BLaER1 treated with 17β-estradiol and CSF1 and Interleukin-3, amounts not matched to agents 10 nM and 100 nM (cell line): ENCODE measurements around the gene PAM16.
"Not testable (repeated sequence)": the region's sequence is repeated elsewhere in the genome, so short reads cannot be mapped to it uniquely, and the experiment has no call there.

Experiments used
- H3K27ac ChIP-seq, 11 experiments: shearing (Covaris generic); formaldehyde crosslinking; 2 replicates each; pipeline ENCODE4 v1.8.1; 2022
- H3K27me3 ChIP-seq, 11 experiments: shearing (Covaris generic); formaldehyde crosslinking; 2 replicates each; pipeline ENCODE4 v1.8.1; 2022
- H3K36me3 ChIP-seq, 11 experiments: shearing (Covaris generic); formaldehyde crosslinking; 2 replicates each; pipeline ENCODE4 v1.8.1; 2022
- H3K4me1 ChIP-seq, 10 experiments: shearing (Covaris generic); formaldehyde crosslinking; 2 replicates each; pipeline ENCODE4 v1.8.1; 2022
- H3K4me2 ChIP-seq, 11 experiments: shearing (Covaris generic); formaldehyde crosslinking; 2 replicates each; pipeline ENCODE4 v1.8.1; 2022
- H3K4me3 ChIP-seq, 10 experiments: shearing (Covaris generic); formaldehyde crosslinking; 2 replicates each; pipeline ENCODE4 v1.8.1; 2022
- H3K9ac ChIP-seq, 11 experiments: shearing (Covaris generic); formaldehyde crosslinking; 2 replicates each; pipeline ENCODE4 v1.8.1; 2022
- H3K9me3 ChIP-seq, 11 experiments: shearing (Covaris generic); formaldehyde crosslinking; replicated peaks in 1 of 11; 2 replicates each; pipeline ENCODE4 v1.8.1; 2022
- H4K20me1 ChIP-seq, 11 experiments: shearing (Covaris generic); formaldehyde crosslinking; 2 replicates each; pipeline ENCODE4 v1.8.1; 2022
- Cebpa-rat ChIP-seq, 11 experiments: shearing (Covaris generic); IDR thresholded peaks; 2 replicates each; pipeline ENCODE4 v1.8.1; 2022

PAM16 gene

DNA sequence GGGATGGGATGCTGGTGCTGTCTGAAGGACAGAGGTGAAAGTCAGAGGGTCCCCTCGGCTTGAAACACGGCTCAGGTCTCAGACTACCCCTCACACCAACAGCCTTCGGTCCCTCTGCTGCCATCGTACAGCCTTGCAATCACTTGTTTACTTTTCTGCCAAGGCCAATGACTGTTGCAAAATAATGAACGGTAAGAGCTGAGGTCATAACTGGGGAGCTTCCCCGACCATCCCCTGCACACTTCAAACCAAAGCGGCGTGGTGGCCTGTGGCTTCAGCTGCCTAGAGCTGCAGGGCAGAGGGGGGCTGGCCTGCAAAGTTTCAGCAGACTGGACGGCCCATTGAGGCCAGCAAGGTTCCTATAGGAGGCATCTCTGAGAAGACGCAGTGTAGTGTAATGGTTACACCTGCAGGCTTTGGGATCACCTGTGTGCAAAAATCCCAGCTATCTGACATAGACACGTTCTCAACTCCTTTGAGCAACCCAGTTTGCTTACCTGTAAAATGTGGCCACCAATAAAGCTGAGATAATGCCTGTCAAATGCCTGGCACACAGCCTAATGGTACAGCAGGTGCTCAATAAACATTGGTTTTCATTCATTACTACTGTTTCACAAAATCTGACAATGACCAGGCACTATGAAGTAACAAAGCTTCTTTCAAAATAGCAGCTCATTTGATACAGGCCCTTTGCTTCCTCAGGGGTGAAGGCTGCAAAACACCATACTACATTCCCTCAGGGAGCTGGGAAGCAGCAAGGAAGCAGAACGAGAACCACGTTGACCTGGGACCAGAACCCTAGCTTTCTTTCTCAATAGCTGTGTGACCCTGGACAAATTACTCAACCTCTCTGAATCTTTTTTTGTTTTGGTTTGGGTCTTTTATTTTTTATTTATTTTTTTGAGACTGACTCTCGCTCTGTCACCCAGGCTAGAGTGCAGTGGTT is 5.0 kb downstream of the PAM16 start:
- H3K9ac ChIP-seq = no peak overlapping the region
- H3K4me3 ChIP-seq = no peak overlapping the region
- H3K36me3 ChIP-seq = peaks cover 14 to 73% (median 52%) of the 10 kb centered on the region in 11 experiments; a peak in 20 of 22 replicates
- H3K4me1 ChIP-seq = peaks cover 15 to 54% (median 35%) of the 10 kb centered on the region in 10 experiments
- TF ChIP-seq Cebpa-rat (IDR thresholded peaks at IDR 0.05) = no peak
- H3K27me3 ChIP-seq = no peaks in the 10 kb centered on the region
- no peaks in the 10 kb centered on the region for H3K9me3 ChIP-seq
- peaks cover 20 to 92% (median 83%) of the 10 kb centered on the region in 11 experiments; a peak in 21 of 22 replicates for H4K20me1 ChIP-seq
- H3K4me2 ChIP-seq = no peak overlapping the region
- H3K27ac ChIP-seq = peak overlapping the region in 1 of 11 experiments; percentile 3; a peak in 1 of 22 replicates

DNA sequence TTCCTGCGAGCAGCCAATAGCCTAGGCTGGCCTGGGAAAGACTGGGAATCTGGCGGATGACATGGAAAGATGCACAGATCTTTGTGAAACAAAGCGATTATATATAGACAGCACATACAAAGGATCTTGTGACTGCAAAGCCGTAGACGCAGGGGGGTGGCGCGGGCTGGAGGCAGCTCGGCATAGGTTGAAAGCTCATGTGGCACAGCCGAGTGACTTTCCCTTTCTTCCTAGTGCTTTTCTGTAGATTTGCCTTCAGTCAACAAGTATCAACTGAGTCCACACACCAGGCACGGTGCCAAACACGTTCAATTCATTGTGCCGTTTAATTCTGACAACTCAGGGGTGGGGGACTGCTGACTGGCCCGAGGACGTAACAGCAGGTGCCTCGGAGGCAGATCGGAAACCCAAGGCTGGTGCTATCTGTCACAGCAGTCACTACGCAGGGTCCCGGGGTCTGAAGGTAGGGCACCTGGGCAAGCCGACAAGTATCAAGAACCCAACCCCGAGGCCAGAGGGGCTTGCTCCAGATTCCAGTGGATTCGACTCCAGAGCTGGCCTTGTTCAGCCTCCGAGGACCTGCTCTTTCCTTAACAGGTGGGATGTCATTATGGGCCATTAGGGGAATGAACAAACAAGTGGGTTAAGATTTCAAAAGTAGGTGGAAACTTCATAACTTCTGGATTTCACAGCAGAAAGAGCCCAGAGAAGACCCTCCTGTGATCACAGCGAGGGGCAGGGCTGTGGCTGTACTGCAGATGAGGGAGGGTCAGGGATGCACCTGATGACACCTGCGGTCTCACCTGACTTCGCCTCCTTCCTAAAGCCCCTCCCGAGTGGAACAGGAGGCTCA is 5.9 kb downstream of the PAM16 start:
- H3K27me3 ChIP-seq = no peaks in the 10 kb centered on the region
- H3K4me2 ChIP-seq = no peak overlapping the region
- H3K4me3 ChIP-seq = no peak overlapping the region
- TF ChIP-seq Cebpa-rat (IDR thresholded peaks at IDR 0.05) = no peak
- 0 out of 22 replicates have a peak overlapping the region, but pooled peaks of 1 of the 11 experiments have one; percentile 3 for H3K27ac ChIP-seq
- peaks cover 20 to 96% (median 92%) of the 10 kb centered on the region in 11 experiments; a peak in 21 of 22 replicates for H4K20me1 ChIP-seq
- H3K4me1 ChIP-seq = peaks cover 20 to 58% (median 41%) of the 10 kb centered on the region in 10 experiments
- no peaks in the 10 kb centered on the region for H3K9me3 ChIP-seq
- no peak overlapping the region for H3K9ac ChIP-seq
- peaks cover 23 to 82% (median 61%) of the 10 kb centered on the region in 11 experiments; a peak in 21 of 22 replicates for H3K36me3 ChIP-seq

DNA sequence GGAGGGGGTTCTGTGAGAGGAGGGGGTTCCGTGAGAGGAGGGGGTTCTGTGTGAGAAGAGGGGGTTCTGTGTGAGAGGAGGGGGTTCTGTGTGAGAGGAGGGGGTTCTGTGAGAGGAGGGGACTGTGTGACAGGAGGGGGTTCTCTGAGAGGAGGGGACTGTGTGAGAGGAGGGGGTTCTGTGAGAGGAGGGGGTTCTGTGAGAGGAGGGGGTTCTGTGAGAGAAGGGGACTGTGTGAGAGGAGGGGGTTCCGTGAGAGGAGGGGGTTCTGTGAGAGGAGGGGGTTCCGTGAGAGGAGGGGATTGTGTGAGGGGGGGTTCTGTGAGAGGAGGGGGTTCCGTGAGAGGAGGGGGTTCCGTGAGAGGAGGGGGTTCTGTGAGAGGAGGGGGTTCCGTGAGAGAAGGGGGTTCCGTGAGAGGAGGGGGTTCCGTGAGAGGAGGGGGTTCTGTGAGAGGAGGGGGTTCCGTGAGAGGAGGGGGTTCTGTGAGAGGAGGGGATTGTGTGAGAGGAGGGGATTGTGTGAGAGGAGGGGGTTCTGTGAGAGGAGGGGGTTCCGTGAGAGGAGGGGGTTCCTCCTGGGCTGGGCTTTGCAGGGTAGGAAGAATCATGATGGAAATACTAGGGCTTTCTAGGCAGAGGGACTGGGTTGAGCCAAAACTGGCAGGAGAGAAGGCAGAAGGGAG is 6.7 kb downstream of the PAM16 start:
- Histone ChIP-seq H4K20me1 (peaks cover 20 to 96% (median 94%) of the 10 kb centered on the region in 11 experiments; a peak in 21 of 22 replicates), H3K4me1 (peaks cover 19 to 54% (median 39%) of the 10 kb centered on the region in 10 experiments), H3K36me3 (peaks cover 29 to 86% (median 66%) of the 10 kb centered on the region in 11 experiments; a peak in 21 of 22 replicates)
- not testable (repeated sequence) for H3K4me2 ChIP-seq, H3K27me3 ChIP-seq, H3K27ac ChIP-seq, H3K9me3 ChIP-seq, H3K9ac ChIP-seq, H3K4me3 ChIP-seq

DNA sequence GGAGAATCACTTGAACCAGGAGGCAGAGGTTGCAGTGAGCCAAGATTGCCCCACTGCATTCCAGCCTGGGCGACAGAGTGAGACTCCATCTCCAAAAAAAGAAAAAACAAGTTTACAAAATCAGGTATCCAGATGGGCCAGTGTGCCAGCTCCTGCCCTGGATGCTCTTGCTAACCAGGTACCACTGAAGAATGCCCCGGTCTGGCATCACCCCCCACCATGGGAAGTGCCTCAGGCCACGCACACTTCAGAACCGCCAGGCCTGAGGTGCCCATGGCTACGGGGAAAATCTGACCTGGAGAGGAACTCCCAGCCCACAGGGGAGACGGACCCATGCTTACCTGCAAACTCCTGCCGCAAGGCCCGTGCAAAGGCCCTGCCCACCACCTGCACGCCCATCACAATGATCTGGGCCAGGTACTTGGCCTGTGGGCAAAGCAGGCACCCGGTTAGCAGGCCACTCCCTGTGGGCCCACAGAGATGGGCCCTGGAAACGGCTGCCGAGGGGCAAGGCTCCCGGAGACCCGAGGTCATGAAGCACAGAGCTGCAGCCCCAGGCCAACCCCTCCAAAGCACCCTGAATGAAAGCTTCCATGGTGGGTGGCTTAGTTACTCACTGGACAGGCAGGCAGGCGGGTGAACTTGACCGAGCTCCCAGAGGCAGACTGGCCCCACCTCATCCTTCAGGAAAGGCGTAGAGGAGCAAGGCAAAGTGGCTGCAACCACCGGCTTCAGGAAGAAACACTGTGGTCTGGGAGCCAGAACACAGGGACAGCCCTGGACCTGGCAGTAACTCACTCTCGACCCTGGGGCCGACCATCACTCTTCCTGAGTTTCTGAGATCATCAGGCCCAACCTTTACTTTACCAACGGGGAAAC is 8.0 kb downstream of the PAM16 start:
- Histone ChIP-seq H3K9me3 (no peaks in the 10 kb centered on the region), H3K27ac (no peak overlapping the region; a peak in 1 of 22 replicates), H3K27me3 (no peaks in the 10 kb centered on the region), H3K4me2 (no peak overlapping the region), H3K36me3 (peaks cover 40 to 86% (median 70%) of the 10 kb centered on the region in 11 experiments; a peak in 21 of 22 replicates), H3K9ac (0 out of 22 replicates have a peak overlapping the region, but pooled peaks of 1 of the 11 experiments have one; percentile 6), H4K20me1 (peaks cover 18 to 96% (median 93%) of the 10 kb centered on the region in 11 experiments; a peak in 21 of 22 replicates), H3K4me3 (no peak overlapping the region), H3K4me1 (peaks cover 14 to 42% (median 34%) of the 10 kb centered on the region in 10 experiments)
- TF ChIP-seq Cebpa-rat (IDR thresholded peaks at IDR 0.05) = no peak

DNA sequence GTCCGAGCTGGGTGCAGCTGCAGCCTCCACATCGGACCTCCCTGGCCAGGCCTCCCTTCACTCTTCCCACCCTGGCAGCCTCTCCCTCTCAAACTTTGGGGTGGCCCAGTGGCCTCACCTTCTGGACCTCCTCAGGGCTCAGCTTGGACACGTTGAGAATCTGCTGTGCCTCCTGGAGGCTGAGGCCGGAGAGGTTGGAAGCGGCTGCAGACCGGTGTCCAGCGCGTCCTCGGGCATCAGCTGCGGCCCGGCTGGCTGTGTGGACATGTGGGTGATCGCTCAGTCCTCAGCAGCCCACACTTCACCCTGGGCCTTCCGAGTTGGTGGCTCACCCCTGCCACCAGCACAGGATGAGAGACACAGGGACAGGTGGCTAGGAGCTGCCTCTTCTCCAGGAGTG is 9.9 kb downstream of the PAM16 start:
- Histone ChIP-seq H4K20me1 (peaks cover 8 to 93% (median 89%) of the 10 kb centered on the region in 11 experiments; a peak in 21 of 22 replicates), H3K9ac (peak overlapping the region in 8 of 11 experiments; percentile 32 to 54 (median 38); a peak in 7 of 22 replicates), H3K4me1 (peaks cover 0 to 30% (median 18%) of the 10 kb centered on the region in 10 experiments; a peak in 15 of 20 replicates), H3K4me3 (no peak overlapping the region), H3K9me3 (no peaks in the 10 kb centered on the region), H3K4me2 (peak overlapping the region in 3 of 11 experiments; percentile 1 to 53 (median 22); a peak in 3 of 22 replicates), H3K27ac (0 out of 22 replicates have a peak overlapping the region, but pooled peaks of 1 of the 11 experiments have one; percentile 3), H3K36me3 (peaks cover 56 to 84% (median 72%) of the 10 kb centered on the region in 11 experiments), H3K27me3 (no peaks in the 10 kb centered on the region)
- no peak for TF ChIP-seq Cebpa-rat (IDR thresholded peaks at IDR 0.05)

DNA sequence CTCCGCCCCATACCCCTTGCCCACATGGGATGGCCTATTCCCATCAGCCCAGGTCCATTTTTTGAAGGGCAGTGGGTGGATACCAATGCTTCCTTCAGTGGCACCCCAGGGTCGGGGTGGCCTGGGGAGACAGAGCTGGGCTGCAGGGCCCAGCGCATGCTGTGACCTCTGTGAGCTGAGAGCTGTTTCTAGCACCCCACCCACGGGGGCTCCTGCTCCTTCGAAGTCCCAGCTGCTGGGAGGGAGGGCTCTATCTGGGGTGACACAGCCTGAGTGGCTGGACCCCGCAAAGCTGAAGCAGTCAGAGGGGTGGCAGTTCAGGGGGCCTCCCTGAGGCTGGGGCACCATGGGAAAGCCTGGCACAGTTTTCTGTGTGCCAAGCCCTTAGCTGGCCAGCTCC is 10.7 kb downstream of the PAM16 start:
- Histone ChIP-seq H3K4me2 (peak overlapping the region in 8 of 11 experiments; percentile 4 to 53 (median 30); a peak in 7 of 22 replicates), H3K4me1 (peaks cover 0 to 31% (median 17%) of the 10 kb centered on the region in 10 experiments; a peak in 13 of 20 replicates), H3K27ac (peak overlapping the region in 1 of 11 experiments; percentile 31; a peak in 2 of 22 replicates), H4K20me1 (peaks cover 0 to 93% (median 89%) of the 10 kb centered on the region in 11 experiments; a peak in 21 of 22 replicates), H3K4me3 (no peak overlapping the region), H3K36me3 (peaks cover 64 to 86% (median 74%) of the 10 kb centered on the region in 11 experiments), H3K9ac (peak overlapping the region in 9 of 11 experiments; percentile 30 to 54 (median 37); a peak in 13 of 22 replicates), H3K27me3 (no peaks in the 10 kb centered on the region), H3K9me3 (no peaks in the 10 kb centered on the region)
- TF ChIP-seq Cebpa-rat (IDR thresholded peaks at IDR 0.05) = no peak

DNA sequence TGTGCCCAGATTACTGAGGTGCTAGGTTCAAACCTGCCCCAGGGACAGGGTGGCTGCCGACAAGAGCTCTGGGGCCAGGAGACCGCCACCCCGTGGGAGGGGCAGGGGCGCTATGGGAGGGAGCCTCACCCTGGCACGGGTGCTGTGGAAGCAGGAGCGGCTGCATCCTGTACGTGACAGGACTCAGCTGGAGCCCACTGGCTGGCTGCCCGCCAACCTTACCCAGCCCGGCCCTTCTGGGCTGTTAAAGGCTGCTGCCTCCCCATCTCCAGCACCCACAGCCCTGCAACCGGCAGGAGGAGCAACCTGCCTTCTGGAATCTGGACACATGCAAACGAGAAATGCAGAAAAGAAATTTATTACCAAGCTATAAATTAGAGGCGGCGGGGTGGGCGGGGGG is 11.2 kb downstream of the PAM16 start:
- peaks cover 0 to 36% (median 17%) of the 10 kb centered on the region in 10 experiments; a peak in 13 of 20 replicates for H3K4me1 ChIP-seq
- H3K27me3 ChIP-seq = no peaks in the 10 kb centered on the region
- H3K4me2 ChIP-seq = peak overlapping the region in 5 of 11 experiments; percentile 28 to 53 (median 42); a peak in 6 of 22 replicates
- H3K27ac ChIP-seq = peak overlapping the region in 3 of 11 experiments; percentile 13 to 31 (median 30); a peak in 3 of 22 replicates
- no peak overlapping the region for H3K4me3 ChIP-seq
- H3K9me3 ChIP-seq = no peaks in the 10 kb centered on the region
- H4K20me1 ChIP-seq = peaks cover 0 to 93% (median 88%) of the 10 kb centered on the region in 11 experiments; a peak in 21 of 22 replicates
- peak overlapping the region in 9 of 11 experiments; percentile 30 to 56 (median 39); a peak in 13 of 22 replicates for H3K9ac ChIP-seq
- peaks cover 69 to 86% (median 78%) of the 10 kb centered on the region in 11 experiments for H3K36me3 ChIP-seq
- TF ChIP-seq Cebpa-rat (IDR thresholded peaks at IDR 0.05) = no peak
